ENCODE measurements around the gene ASTN1.

DNA sequence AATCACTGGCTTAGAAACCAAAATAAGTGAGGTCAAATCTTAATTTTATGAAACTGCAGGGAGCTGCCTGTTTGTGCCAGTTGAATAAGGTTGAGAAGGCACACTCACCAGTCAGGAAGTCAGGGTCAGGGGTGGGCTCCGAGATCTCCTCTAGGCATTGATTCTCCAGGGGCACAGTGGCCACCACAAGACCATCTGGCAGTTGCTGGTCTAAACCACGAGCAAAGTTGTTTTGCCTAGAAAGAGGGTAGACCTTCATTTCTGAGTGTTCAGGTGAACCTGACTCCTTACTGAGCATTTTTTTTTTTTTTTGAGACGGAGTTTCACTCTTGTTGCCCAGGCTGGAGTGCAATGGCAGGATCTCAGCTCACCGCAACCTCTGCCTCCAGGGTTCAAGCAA is 220.7 kb downstream of the ASTN1 start:
- TF ChIP-seq, protein P1, sequence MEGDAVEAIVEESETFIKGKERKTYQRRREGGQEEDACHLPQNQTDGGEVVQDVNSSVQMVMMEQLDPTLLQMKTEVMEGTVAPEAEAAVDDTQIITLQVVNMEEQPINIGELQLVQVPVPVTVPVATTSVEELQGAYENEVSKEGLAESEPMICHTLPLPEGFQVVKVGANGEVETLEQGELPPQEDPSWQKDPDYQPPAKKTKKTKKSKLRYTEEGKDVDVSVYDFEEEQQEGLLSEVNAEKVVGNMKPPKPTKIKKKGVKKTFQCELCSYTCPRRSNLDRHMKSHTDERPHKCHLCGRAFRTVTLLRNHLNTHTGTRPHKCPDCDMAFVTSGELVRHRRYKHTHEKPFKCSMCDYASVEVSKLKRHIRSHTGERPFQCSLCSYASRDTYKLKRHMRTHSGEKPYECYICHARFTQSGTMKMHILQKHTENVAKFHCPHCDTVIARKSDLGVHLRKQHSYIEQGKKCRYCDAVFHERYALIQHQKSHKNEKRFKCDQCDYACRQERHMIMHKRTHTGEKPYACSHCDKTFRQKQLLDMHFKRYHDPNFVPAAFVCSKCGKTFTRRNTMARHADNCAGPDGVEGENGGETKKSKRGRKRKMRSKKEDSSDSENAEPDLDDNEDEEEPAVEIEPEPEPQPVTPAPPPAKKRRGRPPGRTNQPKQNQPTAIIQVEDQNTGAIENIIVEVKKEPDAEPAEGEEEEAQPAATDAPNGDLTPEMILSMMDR (IDR thresholded peaks at IDR 0.05), result no peak
- no peak for TF ChIP-seq POLR2A (IDR thresholded peaks at IDR 0.05)
